GM13976 (cell line): Measurements from ENCODE around the gene CDC42EP2.

Source experiments
- DNase-seq: peaks from one replicate; pipeline ENCODE4 v3.0.0; 2012; ENCODE audit warnings: low spot score
- CTCF ChIP-seq: IDR thresholded peaks from 2 replicates; pipeline ENCODE4 v1.5.1; 2012; ENCODE audit warnings: borderline replicate concordance, mild to moderate bottlenecking; ENCODE audit not compliant: insufficient read depth; ENCODE audit errors: extremely low read depth, missing control alignments, control extremely low read depth
- in situ Hi-C: fragments of 300-500 bp; cut with MboI; formaldehyde crosslinking; loops from one replicate; pipeline ENCODE4 v1.12.0; 2022; ENCODE audit warnings: low sequenced_read_pairs, mixed read lengths, inconsistent platforms; ENCODE audit not compliant: unreplicated experiment

Gene CDC42EP2

DNA sequence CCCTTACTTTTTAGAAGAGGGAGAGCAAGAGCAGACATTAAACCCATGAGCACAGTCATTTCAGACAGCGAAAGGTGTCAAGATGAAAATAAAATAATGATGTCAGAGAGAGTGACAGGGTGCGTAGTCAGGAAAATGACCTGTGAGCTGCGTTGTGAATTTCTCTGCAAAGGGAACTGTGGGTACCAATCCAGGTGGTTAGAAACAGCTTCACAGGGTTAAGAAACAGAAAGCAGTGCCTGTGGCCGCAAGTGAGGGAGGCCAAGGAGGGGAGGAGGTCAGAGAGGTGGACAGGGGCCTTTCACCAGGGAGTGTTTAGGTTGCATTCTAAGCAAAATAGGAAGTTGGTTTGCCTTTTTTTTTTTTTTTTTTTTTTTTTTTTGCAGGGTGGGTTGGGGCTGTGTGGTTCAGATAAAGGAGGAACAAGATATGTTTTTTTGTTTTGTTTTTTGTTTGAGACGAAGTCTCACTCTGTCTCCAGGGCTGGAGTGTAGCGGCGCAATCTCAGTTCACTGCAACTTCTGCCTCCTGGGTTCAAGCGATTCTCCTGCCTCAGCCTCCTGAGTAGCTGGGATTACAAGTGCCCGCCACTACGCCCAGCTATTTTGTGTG, 47.8 kb downstream of the CDC42EP2 start:
- TF ChIP-seq CTCF = no peak
- DNase-seq = peak; percentile 76
- in situ Hi-C loops = no loop called here

DNA sequence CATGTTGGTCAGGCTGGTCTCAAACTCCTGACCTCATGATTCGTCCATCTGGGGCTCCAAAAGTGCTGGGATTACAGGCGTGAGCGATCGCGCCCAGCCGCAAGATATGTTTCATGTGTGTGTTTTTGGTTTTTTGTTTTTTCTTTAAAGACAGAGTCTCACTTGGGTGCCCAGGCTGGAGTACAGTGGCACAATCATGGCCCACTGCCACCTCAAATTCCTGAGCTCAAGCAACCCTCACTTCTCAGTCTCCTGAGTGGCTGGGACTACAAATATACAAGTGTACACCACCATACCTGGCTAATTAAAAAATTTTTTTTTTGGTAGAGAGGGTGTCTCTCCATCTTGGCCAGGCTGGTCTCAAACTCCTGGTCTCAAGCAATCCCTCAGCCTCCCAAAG, 48.3 kb downstream of the CDC42EP2 start:
- no peak for TF ChIP-seq CTCF
- in situ Hi-C loops = no loop called here
- no peak for DNase-seq

DNA sequence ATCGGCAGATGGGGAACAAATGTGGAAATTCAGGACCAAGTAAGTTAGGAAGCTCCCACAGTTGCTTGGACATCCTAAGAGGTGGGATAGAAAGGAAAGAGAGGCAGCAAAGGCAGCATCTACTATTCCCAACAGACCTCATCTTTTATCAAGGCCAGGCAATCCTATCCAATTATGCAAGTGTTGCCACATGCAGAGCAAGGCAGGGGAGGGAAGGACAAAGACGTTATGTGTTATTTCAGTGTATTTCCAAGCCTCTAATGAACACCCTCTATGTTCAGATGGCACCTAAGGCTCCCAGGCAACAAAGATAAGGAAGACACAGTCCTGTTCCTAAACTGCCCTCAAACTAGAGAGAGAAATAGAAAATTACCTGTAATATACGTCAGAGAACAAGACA, 49.1 kb downstream of the CDC42EP2 start:
- DNase-seq = no peak
- no peak for TF ChIP-seq CTCF
- in situ Hi-C loops = no loop called here

GRCh38 chr11:65366340-65366773, 51.7 kb downstream of the CDC42EP2 start:
- TF ChIP-seq CTCF = peak; percentile 69
- peak; percentile 86 for DNase-seq
- in situ Hi-C loops = no loop called here

DNA sequence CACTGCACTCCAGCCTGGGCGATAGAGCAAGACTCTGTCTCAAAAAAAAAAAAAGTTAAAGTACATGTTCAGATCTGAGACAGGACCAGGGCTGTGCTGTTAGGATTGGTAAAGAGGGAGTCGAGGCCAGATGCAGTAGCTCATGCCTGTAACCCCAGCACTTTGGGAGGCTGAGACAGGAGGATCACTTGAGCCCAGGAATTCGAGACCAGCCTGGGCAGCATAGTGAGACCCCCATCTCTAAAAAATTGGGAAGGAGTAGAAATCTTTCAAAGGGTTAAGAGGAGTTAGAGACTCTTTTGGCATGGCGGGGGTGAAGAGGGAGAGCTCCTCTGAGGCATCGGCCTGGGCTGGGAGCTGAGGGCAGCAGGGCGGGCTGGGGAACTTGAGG, 56.0 kb downstream of the CDC42EP2 start:
- no peak for TF ChIP-seq CTCF
- in situ Hi-C loops = no loop called here
- no peak for DNase-seq
